NCI-H2107 (cell line): Measurements from ENCODE around the gene LSM5.

Experiments used
- DNase-seq: peaks from one replicate; lab custom pipeline; 2025; lab: John Stamatoyannopoulos, UW

The LSM5 gene

DNA sequence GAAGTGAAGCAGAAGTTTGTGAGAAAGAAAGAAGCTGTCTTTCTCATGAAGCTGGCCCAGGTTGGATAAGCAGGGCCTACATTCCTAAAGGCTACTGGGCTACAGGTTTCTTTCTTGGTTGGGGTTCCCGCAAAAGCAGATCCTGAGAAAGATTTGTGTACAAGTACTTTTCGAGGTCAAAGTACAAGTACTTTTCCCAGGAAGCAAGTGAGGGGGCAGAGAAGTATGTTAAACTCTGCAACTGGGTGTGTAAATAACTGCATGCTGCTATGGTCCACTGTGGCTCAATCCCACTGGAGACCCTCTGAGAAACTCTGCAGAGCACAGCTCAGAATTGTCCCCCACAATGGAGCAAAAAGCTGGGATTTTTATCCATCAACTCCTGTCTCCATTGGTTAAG is 28.7 kb downstream of the LSM5 start:
- DNase-seq: no peak

DNA sequence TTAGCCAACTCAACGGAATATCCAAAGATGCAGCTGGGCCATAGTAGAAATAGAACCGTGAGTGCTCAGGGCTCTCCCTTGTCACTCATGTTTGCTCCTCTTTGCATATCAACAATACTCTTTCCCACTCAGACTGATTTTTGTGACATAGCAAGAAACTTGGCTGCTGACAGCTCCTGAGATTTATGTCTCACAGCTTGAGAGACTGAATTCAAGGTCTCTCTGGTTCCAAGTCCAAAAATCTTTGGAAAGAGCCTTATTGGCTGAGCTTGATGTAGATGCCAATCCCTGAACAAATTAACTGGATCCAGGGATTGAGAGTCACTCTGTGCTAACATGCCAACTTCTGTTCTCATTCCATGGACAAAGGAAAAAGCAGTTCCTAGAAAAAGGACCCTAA is 30.4 kb downstream of the LSM5 start:
- DNase-seq: no peak

DNA sequence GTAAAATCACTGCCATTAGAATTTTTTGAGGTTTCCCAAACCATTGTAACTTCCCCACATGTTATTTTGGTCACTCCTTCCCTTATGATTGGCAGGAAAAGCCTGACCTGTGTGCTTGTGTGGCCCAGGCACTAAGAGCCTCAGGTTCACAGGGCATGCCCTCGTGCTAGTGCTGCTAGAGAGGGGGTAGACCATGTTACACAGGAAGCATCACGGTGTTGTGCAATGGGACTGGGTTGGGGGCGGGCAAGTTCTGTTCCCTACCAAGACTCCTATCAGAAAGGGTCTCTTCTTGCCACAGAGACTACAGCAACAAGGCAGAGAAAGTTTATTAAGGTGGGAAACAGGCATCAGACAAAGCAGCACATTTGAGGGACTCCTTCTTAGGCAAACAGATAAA is 32.2 kb downstream of the LSM5 start:
- no peak for DNase-seq

DNA sequence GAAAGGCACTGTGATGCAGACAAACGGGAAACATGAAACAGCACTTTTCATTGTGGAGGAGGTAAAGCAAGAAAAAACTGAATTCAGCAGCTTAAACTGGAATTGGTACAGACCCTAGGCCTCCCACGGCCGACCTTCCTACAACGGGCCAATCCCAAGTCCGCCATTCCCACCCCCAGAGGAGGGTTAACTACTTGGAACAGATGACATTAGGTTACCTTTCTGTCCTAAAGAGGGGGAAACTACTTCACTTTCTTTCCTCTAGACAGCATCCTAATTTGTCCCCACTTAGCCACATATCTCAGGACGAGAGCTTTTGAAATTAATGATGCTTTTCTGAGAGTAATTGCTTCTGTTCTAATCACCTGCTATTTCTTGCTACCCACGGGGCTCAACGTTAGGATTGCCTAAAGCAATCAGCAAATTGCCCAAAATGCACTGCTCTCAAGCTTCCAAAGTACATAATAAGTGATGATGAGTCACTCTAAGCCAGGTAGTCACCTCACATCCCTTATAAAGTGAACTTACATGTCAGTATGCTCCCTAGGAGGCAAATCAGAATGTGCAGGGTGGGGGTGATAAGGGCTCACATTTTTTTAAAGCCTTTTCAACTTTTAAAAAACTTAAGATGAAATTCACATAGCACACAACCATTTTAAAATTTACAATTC is 36.7 kb downstream of the LSM5 start:
- no peak for DNase-seq

DNA sequence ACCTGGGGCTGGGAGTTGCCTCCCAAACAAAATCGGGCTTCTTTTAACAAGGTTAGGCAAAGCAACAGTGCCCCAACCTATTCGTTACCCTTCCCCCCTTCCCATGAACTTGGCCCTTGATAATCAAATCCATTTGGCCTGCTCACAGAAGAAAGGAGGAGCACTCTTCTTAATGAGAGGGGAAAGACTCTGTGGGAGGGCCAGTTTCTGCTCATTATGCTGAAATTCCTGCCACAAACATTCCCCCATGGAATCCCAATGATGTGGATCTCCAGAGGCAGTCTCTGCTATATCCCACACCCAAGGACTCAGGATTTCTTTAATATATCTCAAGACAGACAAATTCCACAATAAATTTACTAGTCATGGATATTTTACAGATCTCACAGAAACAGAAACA is 43.0 kb downstream of the LSM5 start:
- DNase-seq: no peak

DNA sequence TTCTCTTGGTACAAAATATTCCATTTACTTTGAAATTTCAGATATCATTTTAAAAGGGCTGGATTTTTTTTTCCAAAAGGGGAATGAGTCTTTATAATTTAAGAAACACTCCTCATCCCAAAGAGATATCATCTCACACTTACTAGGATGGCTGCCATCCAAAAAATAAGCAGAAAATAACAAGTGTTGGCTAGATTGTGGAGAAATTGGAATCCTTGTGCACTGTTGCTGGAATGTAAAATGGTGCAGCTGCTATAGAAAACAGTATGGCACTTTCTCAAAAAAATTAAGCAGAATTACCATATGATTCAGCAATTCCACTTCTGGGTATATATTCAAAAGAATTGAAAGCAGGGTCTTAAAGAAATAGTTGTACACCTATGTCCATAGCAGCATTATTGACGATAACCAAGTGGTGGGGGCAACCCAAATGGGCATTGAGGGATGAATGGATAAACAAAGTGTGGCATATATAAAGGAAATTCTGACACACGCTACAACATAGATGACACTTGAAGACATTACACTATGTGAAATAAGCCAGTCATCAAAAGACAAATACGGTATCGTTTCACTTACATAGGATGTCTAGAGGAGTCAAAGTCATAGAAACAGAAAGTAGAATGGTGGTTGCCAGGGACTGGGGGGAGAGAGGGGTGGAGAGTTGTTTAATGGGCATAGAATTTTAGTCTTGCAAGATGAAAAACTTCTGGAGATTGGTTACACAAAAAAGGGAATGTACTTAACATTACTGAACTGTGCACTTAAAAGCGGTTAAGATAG is 53.8 kb downstream of the LSM5 start:
- no peak for DNase-seq
